ENCODE data around the gene CHST11. TPM values are rescaled to one million over a fixed set of nuclear protein-coding genes. Genes with fewer than 3 reads are reported as not detected.

CHST11 gene
- total and polyA plus RNA-seq, 3 donors from 2014 or later: 5.1 to 36.9 (median 23.9) TPM

GRCh38 chr12:104411826-104412641, 44.7 kb upstream of the CHST11 start:
- DNase-seq: no peak
- Histone ChIP-seq H3K9me3 (no peaks in the 10 kb centered on the region), H3K4me1 (no peaks in the 10 kb centered on the region), H3K27me3 (no peaks in the 10 kb centered on the region), H3K4me3 (no peak overlapping the region), H3K27ac (no peak overlapping the region), H3K36me3 (ENCODE audit: low read depth, missing control alignments) (no peaks in the 10 kb centered on the region)
- 89 to 90% methylated on average over 16 of the region's 16 CpGs for WGBS, 2 donors
- TF ChIP-seq, protein P1, sequence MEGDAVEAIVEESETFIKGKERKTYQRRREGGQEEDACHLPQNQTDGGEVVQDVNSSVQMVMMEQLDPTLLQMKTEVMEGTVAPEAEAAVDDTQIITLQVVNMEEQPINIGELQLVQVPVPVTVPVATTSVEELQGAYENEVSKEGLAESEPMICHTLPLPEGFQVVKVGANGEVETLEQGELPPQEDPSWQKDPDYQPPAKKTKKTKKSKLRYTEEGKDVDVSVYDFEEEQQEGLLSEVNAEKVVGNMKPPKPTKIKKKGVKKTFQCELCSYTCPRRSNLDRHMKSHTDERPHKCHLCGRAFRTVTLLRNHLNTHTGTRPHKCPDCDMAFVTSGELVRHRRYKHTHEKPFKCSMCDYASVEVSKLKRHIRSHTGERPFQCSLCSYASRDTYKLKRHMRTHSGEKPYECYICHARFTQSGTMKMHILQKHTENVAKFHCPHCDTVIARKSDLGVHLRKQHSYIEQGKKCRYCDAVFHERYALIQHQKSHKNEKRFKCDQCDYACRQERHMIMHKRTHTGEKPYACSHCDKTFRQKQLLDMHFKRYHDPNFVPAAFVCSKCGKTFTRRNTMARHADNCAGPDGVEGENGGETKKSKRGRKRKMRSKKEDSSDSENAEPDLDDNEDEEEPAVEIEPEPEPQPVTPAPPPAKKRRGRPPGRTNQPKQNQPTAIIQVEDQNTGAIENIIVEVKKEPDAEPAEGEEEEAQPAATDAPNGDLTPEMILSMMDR (IDR thresholded peaks at IDR 0.05): no peak
- no peak for TF ChIP-seq POLR2A (IDR thresholded peaks at IDR 0.05)
- intact Hi-C loops (cut with DNase I; ENCODE audit: low total_unique reads): no loop called here

- no peak overlapping the region for H3K27ac ChIP-seq
Observed at GRCh38 chr12:104412681-104413080, 44.1 kb upstream of the CHST11 start.

DNA sequence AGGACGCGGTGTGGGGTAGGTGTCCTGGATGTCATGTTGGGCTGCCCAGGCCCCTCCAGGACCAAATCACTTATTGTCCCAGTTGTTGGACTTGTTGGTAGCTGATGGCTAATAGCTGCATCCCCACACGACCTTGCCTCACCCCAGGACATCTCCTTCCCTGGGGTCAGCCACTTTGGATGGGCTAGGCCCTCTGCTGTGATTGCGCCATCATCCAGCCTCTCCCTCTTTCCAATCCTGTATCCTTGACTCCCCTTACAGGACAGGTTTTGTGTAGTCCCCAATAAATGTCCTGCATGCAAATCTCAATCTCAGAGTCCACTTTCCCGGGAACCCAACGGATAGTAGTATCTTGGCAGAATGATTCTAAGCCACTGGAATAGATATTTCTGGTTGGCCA, 43.4 kb upstream of the CHST11 start:
- WGBS, 2 donors: 84 to 89% methylated on average over 6 of the region's 6 CpGs
- no peak for DNase-seq
- H3K9me3 ChIP-seq: no peaks in the 10 kb centered on the region
- intact Hi-C loops (cut with DNase I; ENCODE audit: low total_unique reads): no loop called here
- H3K4me3 ChIP-seq: no peak overlapping the region
- no peaks in the 10 kb centered on the region for H3K36me3 ChIP-seq (ENCODE audit: low read depth, missing control alignments)
- no peaks in the 10 kb centered on the region for H3K4me1 ChIP-seq
- TF ChIP-seq, protein P1 (IDR thresholded peaks at IDR 0.05): no peak
- no peak for TF ChIP-seq POLR2A (IDR thresholded peaks at IDR 0.05)
- H3K27me3 ChIP-seq: no peaks in the 10 kb centered on the region
- no peak overlapping the region for H3K27ac ChIP-seq

More at GRCh38 chr12:104412681-104413080, 44.1 kb upstream of the CHST11 start:
- no peak overlapping the region for H3K4me3 ChIP-seq
- TF ChIP-seq, protein P1 (IDR thresholded peaks at IDR 0.05): no peak
- TF ChIP-seq POLR2A (IDR thresholded peaks at IDR 0.05): no peak
- intact Hi-C loops (cut with DNase I; ENCODE audit: low total_unique reads): no loop called here
- no peaks in the 10 kb centered on the region for H3K4me1 ChIP-seq
- H3K36me3 ChIP-seq (ENCODE audit: low read depth, missing control alignments): no peaks in the 10 kb centered on the region
- 88 to 90% methylated on average over 8 of the region's 8 CpGs for WGBS, 2 donors
- DNase-seq: no peak
- H3K27me3 ChIP-seq: no peaks in the 10 kb centered on the region
- H3K9me3 ChIP-seq: no peaks in the 10 kb centered on the region

GRCh38 chr12:104414581-104415341, 42.0 kb upstream of the CHST11 start:
- intact Hi-C loops (cut with DNase I; ENCODE audit: low total_unique reads): no loop called here
- DNase-seq: no peak
- H3K27ac ChIP-seq: no peak overlapping the region
- no peaks in the 10 kb centered on the region for H3K36me3 ChIP-seq (ENCODE audit: low read depth, missing control alignments)
- 76 to 79% methylated on average over 6 of the region's 6 CpGs for WGBS, 2 donors
- no peaks in the 10 kb centered on the region for H3K4me1 ChIP-seq
- no peaks in the 10 kb centered on the region for H3K27me3 ChIP-seq
- TF ChIP-seq POLR2A (IDR thresholded peaks at IDR 0.05): no peak
- TF ChIP-seq, protein P1 (IDR thresholded peaks at IDR 0.05): no peak
- no peaks in the 10 kb centered on the region for H3K9me3 ChIP-seq
- H3K4me3 ChIP-seq: no peak overlapping the region
